Left ventricle myocardium inferior (tissue), 1 donor: ENCODE measurements around the gene KNDC1. TPM values are rescaled to one million over a fixed set of nuclear protein-coding genes. Genes with fewer than 3 reads are reported as not detected.

Experiments
- DNase-seq: peaks from one replicate; pipeline ENCODE4 v3.0.0-alpha.2; 2020
- H3K27ac ChIP-seq: fragments of 200-600 bp; replicated peaks from 2 replicates; pipeline ENCODE4 v1.8.0; 2021
- H3K27me3 ChIP-seq: fragments of 200-600 bp; 2 replicates; pipeline ENCODE4 v1.8.0; 2021; ENCODE audit warnings: low read depth
- H3K36me3 ChIP-seq: fragments of 200-600 bp; 2 replicates; pipeline ENCODE4 v1.8.0; 2021
- H3K4me1 ChIP-seq: fragments of 200-600 bp; 2 replicates; pipeline ENCODE4 v1.8.0; 2021
- H3K4me3 ChIP-seq: fragments of 200-600 bp; 2 replicates; pipeline ENCODE4 v1.8.0; 2021; ENCODE audit warnings: mild to moderate bottlenecking, moderate library complexity
- H3K9me3 ChIP-seq: fragments of 200-600 bp; replicated peaks from 2 replicates; pipeline ENCODE4 v1.8.0; 2021
- CTCF ChIP-seq: fragments of 200-600 bp; IDR thresholded peaks from 2 replicates; pipeline ENCODE4 v1.8.0; 2021; ENCODE audit warnings: antibody characterized with exemption, mild to moderate bottlenecking, borderline replicate concordance
- intact Hi-C: fragments of 100-400 bp; cut with micrococcal nuclease; formaldehyde crosslinking; loops from one replicate; pipeline ENCODE4 v1.11.0; 2022
- total RNA-seq: library from RNA; stranded (reverse); fragmentation: NEBNext Ultra II Directional; extraction: Animal tissue kit (Norgen Biotek cat#: 25700); gene quantifications from one replicate; pipeline ENCODE4 v1.2.1, GENCODE V29; 2021
- donor health status: DM: no; HTN: yes; CAD: no; lungs with severe emphysema.

KNDC1 gene
- total RNA-seq, 1 donor from 2014 or later = 0.11 TPM

GRCh38 chr10:133210398-133211140 lies 50.5 kb downstream of the KNDC1 start:
- DNase-seq = no peak
- H3K9me3 ChIP-seq = no peaks in the 10 kb centered on the region
- no peak for TF ChIP-seq CTCF
- H3K4me3 ChIP-seq = no peak overlapping the region
- no peak overlapping the region for H3K27ac ChIP-seq
- intact Hi-C loops = no loop called here
- no peaks in the 10 kb centered on the region for H3K4me1 ChIP-seq
- H3K27me3 ChIP-seq = peaks cover 66% of the 10 kb centered on the region
- H3K36me3 ChIP-seq = no peaks in the 10 kb centered on the region

- Histone ChIP-seq H3K4me1 (no peaks in the 10 kb centered on the region), H3K27me3 (peaks cover 62% of the 10 kb centered on the region), H3K4me3 (no peak overlapping the region), H3K9me3 (no peaks in the 10 kb centered on the region), H3K27ac (no peak overlapping the region), H3K36me3 (no peaks in the 10 kb centered on the region)
- DNase-seq = no peak
- TF ChIP-seq CTCF = no peak
- intact Hi-C loops = no loop called here
Measured at GRCh38 chr10:133211141-133211830, 51.3 kb downstream of the KNDC1 start.

- no peak for TF ChIP-seq CTCF
- DNase-seq = no peak
- no peaks in the 10 kb centered on the region for H3K9me3 ChIP-seq
- H3K4me1 ChIP-seq = no peaks in the 10 kb centered on the region
- no peak overlapping the region for H3K27ac ChIP-seq
- intact Hi-C loops = no loop called here
- no peak overlapping the region for H3K4me3 ChIP-seq
- no peaks in the 10 kb centered on the region for H3K36me3 ChIP-seq
- peaks cover 52% of the 10 kb centered on the region for H3K27me3 ChIP-seq
Measured at GRCh38 chr10:133211959-133212852, 52.2 kb downstream of the KNDC1 start.

- DNase-seq = no peak
- Histone ChIP-seq H3K27ac (no peak overlapping the region), H3K4me1 (no peaks in the 10 kb centered on the region), H3K4me3 (no peak overlapping the region), H3K9me3 (no peaks in the 10 kb centered on the region), H3K27me3 (peaks cover 47% of the 10 kb centered on the region), H3K36me3 (no peaks in the 10 kb centered on the region)
- no peak for TF ChIP-seq CTCF
- intact Hi-C loops = no loop called here
Measured at GRCh38 chr10:133212853-133213494, 53.0 kb downstream of the KNDC1 start.
